Left cardiac atrium (tissue), 4 donors: ENCODE results near the gene PIM1. TPM values are rescaled to one million over a fixed set of nuclear protein-coding genes. Genes with fewer than 3 reads are reported as not detected.

ENCODE experiments used
- ATAC-seq, 2 donors: fragments of 200-7000 bp; cut with Tn5 transposase; one replicate each; pipeline ENCODE4 v1.9.1; 2020; ENCODE audit warnings: mild to moderate bottlenecking in 2 of 2, moderate library complexity in 2 of 2
- DNase-seq: peaks from one replicate; pipeline ENCODE4 v3.0.0-alpha.2; 2020
- intact Hi-C, 2 donors: fragments of 100-400 bp; cut with DNase I; formaldehyde crosslinking; loops; one replicate each; pipeline versions ENCODE4 v1.14.1 to v1.15.1; 2022 to 2023
- total RNA-seq, 2 donors: library from RNA; stranded (reverse); fragmentation: NEBNext Ultra II Directional; extraction: Animal tissue kit (Norgen Biotek cat#: 25700); gene quantifications; one replicate each; pipeline ENCODE4 v1.2.1, GENCODE V29; 2021
- donor health status: DM: no; HTN: yes; CAD: no.
- donor health status: DM: no; HTN: yes; CAD: no; lungs with severe emphysema.
- donor health status: DM: yes; HTN: yes; CAD: no.
- donor health status: Dilated cardiomyopathy.

PIM1 gene
- total RNA-seq, 2 donors from 2014 or later: 41.7 to 101 TPM

DNA sequence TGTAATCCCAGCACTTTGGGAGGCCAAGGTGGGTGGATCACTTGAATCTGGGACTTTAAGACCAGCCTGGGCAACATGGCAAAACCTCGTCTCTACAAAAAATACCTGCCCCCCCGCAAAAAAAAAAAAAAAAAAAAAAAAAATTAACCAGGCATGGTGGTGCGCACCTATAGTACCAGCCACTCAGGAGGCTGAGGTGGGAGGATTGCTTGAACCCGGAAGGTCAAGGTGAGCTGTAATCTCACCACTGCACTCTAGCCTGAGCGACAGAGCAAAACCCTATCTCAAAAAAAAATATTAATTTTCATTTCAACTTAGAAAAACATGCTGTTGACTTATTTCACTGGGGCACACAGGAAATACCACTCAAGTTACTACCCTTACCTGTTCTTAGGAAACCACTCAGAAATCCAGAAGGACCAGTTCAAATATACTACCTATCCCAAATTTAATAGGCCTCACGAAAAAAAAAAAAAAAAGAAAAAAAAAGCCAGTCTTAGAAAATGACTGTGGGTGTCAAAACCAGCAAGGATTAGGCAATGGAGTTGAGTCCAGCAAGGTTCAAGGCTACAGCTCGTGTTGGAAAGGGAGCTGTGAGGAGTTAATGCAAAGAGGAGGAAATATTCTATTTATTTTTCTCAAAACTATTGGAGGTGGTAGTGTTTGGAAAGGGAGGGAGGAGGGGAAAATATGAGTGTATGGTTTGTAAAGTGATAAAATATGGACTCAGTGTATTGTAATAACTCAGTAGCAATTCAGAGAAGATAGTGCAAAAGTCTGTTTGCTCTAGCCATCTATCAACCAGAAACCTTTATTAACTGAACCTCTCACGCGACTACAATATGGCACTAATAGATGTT, 33.9 kb upstream of the PIM1 start:
- intact Hi-C loops: no loop called here
- ATAC-seq (no peak), DNase-seq (no peak)

DNA sequence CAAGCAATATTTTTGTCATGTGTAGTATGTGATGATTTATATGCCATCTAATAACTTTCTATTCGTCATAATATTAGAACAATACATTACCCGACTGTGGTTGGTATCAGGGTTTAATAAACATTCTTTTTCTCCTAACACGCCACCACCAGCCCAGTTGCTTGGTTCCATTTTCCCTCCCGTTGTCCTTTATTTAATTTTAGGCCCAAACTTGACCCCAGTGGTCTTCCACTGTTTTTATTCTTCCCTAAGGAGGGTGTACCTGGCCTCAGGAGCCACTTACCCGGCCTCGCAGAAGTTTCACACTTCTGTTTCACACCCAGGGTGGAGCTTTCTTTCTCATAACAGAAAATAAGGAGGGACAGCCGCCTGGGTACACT, 33.1 kb upstream of the PIM1 start:
- ATAC-seq (no peak), DNase-seq (no peak)
- intact Hi-C loops: no loop called here

DNA sequence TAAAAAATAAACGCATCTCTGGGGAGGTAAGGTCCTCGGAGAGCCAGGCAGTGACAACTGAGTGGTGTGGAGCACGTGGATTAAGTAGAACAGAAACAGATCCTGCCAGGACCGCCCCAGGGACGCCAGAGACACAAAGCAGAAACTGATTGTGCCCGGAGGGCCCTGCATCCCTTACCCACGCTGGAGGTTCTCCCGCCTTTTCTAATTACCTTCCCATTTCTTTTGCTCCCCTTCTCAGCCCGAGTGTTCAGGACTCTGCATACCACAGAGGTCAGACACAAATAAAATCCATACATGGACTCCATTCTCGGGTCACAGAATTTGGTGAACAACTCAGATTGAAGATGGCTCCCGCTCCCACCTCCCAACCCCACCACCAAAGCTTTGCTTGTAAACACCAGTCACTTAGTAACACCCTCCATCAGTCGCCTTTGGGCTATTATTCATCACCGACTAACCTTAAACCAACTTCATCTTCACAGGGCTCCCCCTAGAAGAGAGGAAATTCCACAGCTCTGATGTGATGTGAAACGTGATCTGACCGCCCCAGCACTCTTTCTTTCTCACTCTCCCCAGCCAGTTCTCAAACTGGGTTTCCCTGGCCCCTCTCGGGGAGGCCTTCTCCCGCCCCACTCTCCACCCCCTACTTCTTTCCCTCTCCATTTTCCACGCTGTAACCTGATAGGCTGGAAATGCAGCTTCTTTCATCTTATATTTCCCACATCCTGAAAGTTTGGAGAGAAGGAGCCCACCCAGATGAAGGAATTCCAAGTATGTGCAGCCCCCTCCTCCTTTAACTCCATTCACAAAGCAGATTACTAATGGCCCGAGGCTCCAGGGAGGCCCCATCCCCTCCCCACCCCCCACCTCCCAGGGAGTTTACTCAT, 32.5 kb upstream of the PIM1 start:
- DNase-seq (no peak), ATAC-seq (peak; percentile 43 to 84)
- intact Hi-C loops: no loop called here

- no peak for DNase-seq
- ATAC-seq: no peak
- intact Hi-C loops: no loop called here
These were observed 31.1 kb upstream of the PIM1 start for GRCh38 chr6:37138856-37139229.

DNA sequence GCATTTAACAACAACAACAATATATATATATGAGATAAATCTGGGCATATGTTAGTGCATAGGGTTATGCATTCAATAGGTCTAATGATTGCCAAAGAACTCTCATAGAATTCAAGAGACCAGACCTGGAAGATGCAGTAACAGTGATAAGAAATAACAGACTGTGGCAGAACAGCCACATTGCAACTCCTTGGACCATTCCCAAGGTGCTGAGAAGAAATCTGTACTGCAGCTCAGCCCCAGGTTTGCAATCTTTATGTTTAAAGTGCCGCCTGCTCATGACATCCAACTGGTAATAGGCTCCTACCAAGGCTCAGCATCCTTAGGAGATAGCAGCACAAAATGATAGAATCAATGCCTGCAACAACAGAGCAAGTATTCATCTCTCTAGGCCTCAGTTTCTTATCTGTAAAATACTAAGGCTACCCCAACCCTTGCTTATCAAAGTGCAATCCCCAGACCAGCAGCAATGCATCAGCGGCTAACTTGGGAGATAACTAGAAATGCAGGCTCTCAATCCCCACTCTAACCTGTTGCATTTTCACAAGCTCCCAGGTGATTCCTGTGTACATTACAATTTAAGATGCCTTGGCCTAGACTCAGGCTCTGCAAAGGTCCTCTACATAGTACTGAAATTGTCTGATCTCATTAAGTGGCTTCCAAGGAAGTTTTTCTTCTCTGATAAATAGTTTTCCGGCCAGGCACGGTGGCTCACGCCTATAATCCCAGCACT, 30.6 kb upstream of the PIM1 start:
- intact Hi-C loops: no loop called here
- ATAC-seq (no peak), DNase-seq (no peak)

GRCh38 chr6:37140145-37140544, 29.8 kb upstream of the PIM1 start:
- no peak for DNase-seq
- intact Hi-C loops: no loop called here
- ATAC-seq: no peak

DNA sequence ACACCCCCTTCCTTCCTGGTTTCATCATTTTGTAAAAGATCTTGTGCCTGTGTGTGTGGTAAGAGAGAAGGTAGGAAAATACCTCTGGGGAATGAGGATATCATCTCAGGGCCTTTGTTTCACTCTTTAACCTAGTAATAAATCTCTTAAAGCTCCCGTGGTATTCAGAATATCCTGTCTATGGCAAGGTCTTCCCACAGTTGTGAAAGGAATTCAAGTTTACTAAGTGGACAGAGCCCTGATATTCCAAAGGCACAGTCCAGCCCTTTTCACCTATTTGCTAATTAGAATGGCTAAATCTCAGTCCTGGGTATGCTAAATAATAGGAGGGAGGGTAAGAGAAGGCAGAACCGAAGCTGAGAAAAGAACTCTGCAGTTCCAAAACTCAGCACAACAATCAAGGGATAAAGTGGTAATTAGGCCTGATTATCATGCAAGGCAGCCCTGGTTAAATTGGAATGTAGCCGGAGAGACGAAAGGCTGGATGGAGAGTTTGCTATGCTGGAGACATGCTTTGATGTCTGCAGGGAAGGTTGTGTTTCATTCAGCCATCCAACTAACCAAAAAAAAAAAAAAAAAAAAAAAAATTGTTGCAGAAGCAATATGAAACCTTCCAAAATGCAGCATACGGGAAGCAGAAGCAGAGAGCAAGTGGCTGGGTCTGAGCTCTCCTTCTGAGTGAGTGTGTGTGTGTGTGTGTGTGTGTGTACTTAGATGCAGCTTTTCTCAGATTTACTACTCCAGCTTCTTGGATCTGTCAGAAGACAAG, 28.5 kb upstream of the PIM1 start:
- intact Hi-C loops: no loop called here
- ATAC-seq (no peak), DNase-seq (no peak)

DNA sequence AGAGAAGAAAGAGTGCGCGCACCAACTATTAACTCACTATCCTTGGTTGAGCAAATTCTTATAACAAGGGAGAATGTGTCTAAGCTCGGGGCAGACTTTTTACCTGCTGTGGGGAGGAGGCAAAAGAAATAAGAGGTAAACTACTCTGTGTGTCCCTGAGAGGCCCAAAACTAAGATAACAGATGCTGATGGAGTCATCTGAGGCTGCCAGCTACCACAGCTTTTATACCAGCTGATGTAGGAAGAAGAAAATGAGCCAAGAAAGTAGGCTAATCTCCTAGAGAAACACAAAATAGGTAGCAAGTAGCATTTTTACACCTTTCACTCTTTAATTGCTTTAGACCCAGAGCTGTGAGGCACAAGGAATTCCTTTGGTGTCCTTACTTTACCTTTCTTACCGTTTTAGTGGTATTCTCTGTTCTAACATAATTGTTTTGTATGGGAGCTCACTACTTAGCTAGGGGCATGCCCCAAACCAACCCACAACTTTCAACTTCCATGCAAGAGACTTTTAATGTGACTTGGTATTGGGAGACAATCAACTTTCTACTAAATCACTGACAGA, 27.8 kb upstream of the PIM1 start:
- ATAC-seq: no peak
- DNase-seq: no peak
- intact Hi-C loops: no loop called here

DNA sequence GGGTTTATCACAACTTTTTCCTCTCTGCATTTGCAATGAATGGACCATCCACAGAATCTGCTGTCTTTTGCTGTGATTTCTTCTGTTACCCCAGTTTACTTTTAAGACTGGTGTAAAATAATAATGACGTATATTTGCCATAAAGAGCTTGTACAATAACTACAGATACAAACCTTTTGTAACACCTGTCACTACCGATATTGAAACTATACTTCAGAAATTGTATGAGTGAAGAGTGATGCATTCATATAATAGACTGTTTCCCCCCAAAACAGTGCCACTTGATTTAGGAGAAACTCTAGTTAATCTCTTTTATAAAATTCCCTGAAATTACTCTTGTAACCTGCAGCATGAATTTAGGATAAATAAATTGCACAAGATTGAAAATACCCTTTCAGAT, 26.4 kb upstream of the PIM1 start:
- intact Hi-C loops: no loop called here
- DNase-seq (no peak), ATAC-seq (no peak)

GRCh38 chr6:37145443-37145842, 24.5 kb upstream of the PIM1 start:
- DNase-seq: no peak
- intact Hi-C loops: no loop called here
- ATAC-seq: no peak

DNA sequence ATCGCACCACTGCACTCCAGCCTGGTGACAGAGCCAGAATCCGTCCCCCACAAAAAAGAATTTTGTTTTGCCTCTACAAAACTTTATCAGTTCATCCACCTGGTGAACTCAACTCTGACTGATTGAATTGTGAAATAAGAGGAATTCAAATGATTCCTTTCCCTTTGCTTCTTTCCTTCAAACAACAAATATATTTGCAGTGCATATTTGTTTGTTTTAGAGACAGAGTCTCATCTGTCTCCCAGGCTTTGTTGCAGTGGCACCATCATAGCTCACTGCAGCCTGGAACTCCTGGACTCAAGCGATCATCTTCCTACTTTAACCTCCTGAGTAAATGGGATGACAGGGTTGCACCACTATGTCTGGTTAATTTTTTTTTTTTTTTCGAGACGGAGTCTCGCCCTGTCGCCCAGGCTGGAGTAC, 23.2 kb upstream of the PIM1 start:
- intact Hi-C loops: no loop called here
- DNase-seq: no peak
- ATAC-seq: no peak

DNA sequence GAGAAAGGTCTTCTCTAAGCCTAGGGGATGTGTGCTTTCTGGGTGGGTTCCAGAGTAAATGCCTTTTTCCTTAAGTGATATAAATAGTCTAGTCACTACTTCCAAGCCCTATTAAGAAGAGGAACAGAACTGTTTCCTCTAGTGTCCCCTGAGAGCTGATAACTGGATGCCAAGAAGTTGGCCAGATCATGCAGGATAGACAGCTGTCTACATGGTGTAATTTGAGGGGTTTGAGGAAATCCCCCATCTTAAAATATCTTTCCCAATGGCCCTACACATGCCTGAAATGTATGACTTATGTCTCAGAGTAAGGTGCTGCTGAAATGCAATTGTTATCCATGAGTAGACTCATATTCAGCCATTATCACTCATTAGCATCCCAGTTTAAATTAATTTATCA, 20.2 kb upstream of the PIM1 start:
- ATAC-seq (no peak), DNase-seq (no peak)
- intact Hi-C loops: no loop called here

DNA sequence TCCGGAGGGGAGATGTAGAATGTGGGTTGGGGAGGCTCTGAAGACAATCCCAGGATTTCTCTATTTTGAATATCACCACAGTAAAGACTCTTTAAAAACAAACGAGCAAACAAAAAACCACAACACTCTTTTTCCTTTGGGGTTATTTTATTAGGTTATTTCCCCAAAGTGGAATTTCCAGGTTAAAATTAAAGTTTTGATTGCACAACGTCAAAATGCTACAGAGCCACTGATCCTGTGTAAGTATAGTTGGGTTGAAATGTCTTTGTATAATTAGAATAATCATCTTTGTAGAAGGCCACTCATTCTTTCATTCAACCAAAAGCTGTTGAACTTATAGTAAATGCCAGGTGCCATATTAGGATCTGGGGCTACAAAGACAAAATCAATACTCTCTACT, 19.6 kb upstream of the PIM1 start:
- intact Hi-C loops: no loop called here
- no peak for DNase-seq
- ATAC-seq: no peak

GRCh38 chr6:37155394-37156312, 14.3 kb upstream of the PIM1 start:
- intact Hi-C loops: no loop called here
- no peak for ATAC-seq
- DNase-seq: no peak

DNA sequence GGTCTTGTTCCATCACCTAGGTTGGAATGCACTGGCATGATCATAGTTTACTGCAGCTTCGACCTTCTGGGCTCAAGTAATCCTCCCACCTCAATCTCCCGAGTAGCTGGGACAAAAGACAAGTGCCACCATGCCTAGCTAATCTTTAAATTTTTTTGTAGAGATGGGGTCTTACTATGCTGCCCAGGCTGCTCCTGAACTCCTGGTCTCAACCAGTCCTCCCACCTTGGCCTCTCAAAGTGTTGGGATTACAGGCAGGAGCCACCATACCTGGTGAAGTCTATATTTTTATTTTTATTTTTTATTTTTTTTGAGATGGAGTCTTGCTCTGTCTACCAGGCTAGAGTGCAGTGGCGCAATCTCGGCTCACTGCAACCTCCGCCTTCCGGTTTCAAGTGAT, 11.4 kb upstream of the PIM1 start:
- DNase-seq (no peak), ATAC-seq (no peak)
- intact Hi-C loops: no loop called here

- intact Hi-C loops: no loop called here
- no peak for DNase-seq
- ATAC-seq: peak; percentile 30 to 89
These were observed 8.8 kb upstream of the PIM1 start for GRCh38 chr6:37160922-37161778.

GRCh38 chr6:37162740-37163139, 7.2 kb upstream of the PIM1 start:
- ATAC-seq: no peak
- intact Hi-C loops: no loop called here

More at GRCh38 chr6:37162740-37163139, 7.2 kb upstream of the PIM1 start:
- no peak for DNase-seq
